ENCODE measurements around the gene SLC35F5. TPM values are rescaled to one million over a fixed set of nuclear protein-coding genes. Genes with fewer than 3 reads are reported as not detected.

Gene SLC35F5
- total and polyA plus RNA-seq, 2 of the 13 experiments (the other 11 are each of a cell fraction or from before 2014, with no cell fraction given), result 139 to 174 TPM

- TF ChIP-seq ZNF704 (CRISPR knock-in tag; IDR thresholded peaks at IDR 0.05; ENCODE audit: borderline replicate concordance) (peak; percentile 91; the same call in 1 of the 2 replicates), ZNF367 (CRISPR knock-in tag; IDR thresholded peaks at IDR 0.05; ENCODE audit: borderline replicate concordance) (peak; percentile 82; the same call in 1 of the 2 replicates), ZNF816 (CRISPR knock-in tag; IDR thresholded peaks at IDR 0.05; ENCODE audit: borderline replicate concordance) (peak; percentile 78; the same call in 1 of the 2 replicates), TRIM22 (IDR thresholded peaks at IDR 0.05) (no peak), ZNF382 (CRISPR knock-in tag; IDR thresholded peaks at IDR 0.05; ENCODE audit: borderline replicate concordance) (no peak), ZNF749 (CRISPR knock-in tag; IDR thresholded peaks at IDR 0.05; ENCODE audit: borderline replicate concordance) (peak; percentile 88), ZNF274 (CRISPR knock-in tag; IDR thresholded peaks at IDR 0.05) (peak; percentile 99), PREB (CRISPR knock-in tag; IDR thresholded peaks at IDR 0.05) (no peak), ZNF143 (CRISPR knock-in tag; IDR thresholded peaks at IDR 0.05) (peak; percentile 70; the same call in 1 of the 2 replicates), HOXD1 (CRISPR knock-in tag; IDR thresholded peaks at IDR 0.05) (peak; percentile 62; the same call in 1 of the 2 replicates), RELA (CRISPR knock-in tag; IDR thresholded peaks at IDR 0.05) (no peak), ELF4 (CRISPR knock-in tag; IDR thresholded peaks at IDR 0.05; ENCODE audit: borderline replicate concordance) (peak; percentile 94), SAFB2 (CRISPR knock-in tag; IDR thresholded peaks at IDR 0.05; ENCODE audit: borderline replicate concordance, low read depth) (peak; percentile 80), ZNF407 (CRISPR knock-in tag; IDR thresholded peaks at IDR 0.05; ENCODE audit: not compliant biosample characterization) (peak; percentile 97), ZNF619 (CRISPR knock-in tag; IDR thresholded peaks at IDR 0.05) (peak; percentile 96), ZNF383 (CRISPR knock-in tag; IDR thresholded peaks at IDR 0.05; ENCODE audit: borderline replicate concordance) (peak; percentile 87; the same call in 1 of the 2 replicates)
Measured at GRCh38 chr2:113756355-113757137, at the start of gene SLC35F5 (continued).
